MM.1S (cell line): ENCODE measurements around the gene SLC51B.

ENCODE experiments used
- CTCF ChIP-seq: fragments of 300-600 bp; sonication (generic); IDR thresholded peaks from 2 replicates; pipeline ENCODE4 v1.5.1; 2016; ENCODE audit warnings: antibody characterized with exemption, low read length, mixed read lengths
- EZH2phosphoT487 ChIP-seq: fragments of 300-600 bp; sonication (generic); IDR thresholded peaks from 2 replicates; pipeline ENCODE4 v1.6.1; 2018; ENCODE audit warnings: antibody characterized with exemption, low read length

DNA sequence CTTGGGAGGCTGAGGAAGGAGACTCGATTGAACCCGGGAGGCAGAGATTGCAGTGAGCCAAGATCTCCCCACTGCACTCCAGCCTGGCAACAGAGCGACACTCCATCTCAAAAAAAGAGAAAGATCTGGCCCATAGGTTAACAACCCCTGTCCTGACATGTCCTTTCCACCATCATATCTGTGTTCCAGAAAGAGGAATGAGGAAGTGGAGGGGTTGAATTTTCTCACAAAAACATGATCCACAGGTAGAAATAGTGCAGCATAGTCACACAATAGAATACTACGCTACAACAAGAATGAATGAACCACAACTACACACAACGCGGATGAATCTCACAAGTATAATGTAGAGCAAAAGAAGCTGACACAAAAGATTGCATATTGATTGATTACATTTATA is 4.7 kb upstream of the SLC51B start:
- TF ChIP-seq CTCF, result no peak
- TF ChIP-seq EZH2phosphoT487, result no peak
